ENCODE data around the gene UNC13D.

GRCh38 chr17:75823257-75824041, 20.8 kb downstream of the UNC13D start:
- TF ChIP-seq, protein P1, sequence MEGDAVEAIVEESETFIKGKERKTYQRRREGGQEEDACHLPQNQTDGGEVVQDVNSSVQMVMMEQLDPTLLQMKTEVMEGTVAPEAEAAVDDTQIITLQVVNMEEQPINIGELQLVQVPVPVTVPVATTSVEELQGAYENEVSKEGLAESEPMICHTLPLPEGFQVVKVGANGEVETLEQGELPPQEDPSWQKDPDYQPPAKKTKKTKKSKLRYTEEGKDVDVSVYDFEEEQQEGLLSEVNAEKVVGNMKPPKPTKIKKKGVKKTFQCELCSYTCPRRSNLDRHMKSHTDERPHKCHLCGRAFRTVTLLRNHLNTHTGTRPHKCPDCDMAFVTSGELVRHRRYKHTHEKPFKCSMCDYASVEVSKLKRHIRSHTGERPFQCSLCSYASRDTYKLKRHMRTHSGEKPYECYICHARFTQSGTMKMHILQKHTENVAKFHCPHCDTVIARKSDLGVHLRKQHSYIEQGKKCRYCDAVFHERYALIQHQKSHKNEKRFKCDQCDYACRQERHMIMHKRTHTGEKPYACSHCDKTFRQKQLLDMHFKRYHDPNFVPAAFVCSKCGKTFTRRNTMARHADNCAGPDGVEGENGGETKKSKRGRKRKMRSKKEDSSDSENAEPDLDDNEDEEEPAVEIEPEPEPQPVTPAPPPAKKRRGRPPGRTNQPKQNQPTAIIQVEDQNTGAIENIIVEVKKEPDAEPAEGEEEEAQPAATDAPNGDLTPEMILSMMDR (IDR thresholded peaks at IDR 0.05), result no peak
- TF ChIP-seq POLR2A (IDR thresholded peaks at IDR 0.05), result no peak
